SK-N-MC (cell line): ENCODE results near the gene PLXNA1.

Source experiments
- EZH2 ChIP-seq: fragments of 200-600 bp; sonication (generic); IDR thresholded peaks from one replicate; pipeline ENCODE4 v1.6.1; 2017; ENCODE audit warnings: antibody characterized with exemption
- POLR2AphosphoS5 ChIP-seq: IDR thresholded peaks from 2 replicates; pipeline ENCODE4 v1.6.1; 2012; ENCODE audit warnings: mild to moderate bottlenecking, low read depth, low read length, borderline replicate concordance

DNA sequence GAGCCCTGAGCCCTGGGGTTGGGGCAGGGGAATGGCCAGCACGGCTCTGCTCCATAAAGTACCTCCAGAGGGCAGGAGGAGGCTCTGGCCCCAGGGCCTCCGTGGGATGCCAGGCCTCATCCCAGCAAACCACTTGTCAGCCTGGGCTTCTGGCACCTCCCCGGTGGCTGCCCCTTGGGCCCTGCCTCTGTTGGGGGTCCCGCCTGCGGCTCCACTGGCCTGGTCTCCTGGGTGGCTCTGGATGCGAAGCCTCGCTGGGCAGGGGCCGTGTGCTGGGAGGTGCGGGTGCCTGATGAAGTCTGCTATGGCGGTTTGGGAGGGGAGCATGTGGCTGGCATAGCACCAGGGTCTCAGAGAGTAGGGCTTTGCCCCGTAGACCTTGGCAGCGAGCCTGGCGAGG lies 37.6 kb downstream of the PLXNA1 start:
- TF ChIP-seq EZH2 = no peak
- no peak for TF ChIP-seq POLR2AphosphoS5
